NK-92 (cell line): ENCODE data around the gene CCDC28A.

Experiments used
- DNase-seq: peaks from one replicate; lab custom pipeline; 2025; ENCODE audit not compliant: unreplicated experiment; lab: John Stamatoyannopoulos, UW

CCDC28A gene

DNA sequence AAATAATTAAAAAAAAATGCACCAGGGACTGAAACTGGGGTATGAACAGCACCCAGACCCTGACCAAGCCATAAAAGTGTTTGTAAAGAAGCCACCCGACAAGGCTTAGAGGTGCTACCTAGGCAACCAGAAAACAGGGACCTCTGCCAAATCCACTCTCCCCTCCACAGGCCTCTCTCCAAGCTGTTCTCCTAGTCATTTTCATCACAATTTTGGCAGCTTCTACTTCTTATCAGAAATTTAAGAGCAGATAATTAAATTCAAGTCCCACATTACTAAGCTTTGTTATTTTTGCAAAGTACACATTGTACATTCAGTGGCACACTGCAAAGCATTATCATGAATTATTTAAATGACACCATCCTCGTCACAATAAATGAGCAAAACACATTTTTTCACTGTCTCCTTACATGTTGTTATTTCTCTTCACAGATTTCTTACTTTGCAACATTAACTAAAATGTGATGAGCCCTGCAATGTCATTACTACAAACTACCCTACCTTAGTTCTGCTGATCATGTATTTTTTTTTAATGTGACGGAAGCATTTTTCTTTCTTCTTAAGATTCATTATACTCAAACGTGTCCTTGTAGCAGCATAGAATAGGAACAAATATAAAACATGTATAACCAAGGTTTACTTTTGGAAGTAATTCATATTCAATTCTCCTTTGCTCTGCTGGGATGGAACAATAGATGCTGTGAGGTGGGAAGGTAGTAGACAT is 60.4 kb downstream of the CCDC28A start:
- no peak for DNase-seq

GRCh38 chr6:138837246-138837645 is 63.7 kb downstream of the CCDC28A start:
- DNase-seq: no peak
